Ovary (tissue), 3 donors: ENCODE measurements around the gene RASGRP1.

Experiments
- POLR2A ChIP-seq: fragments of 450-650 bp; IDR thresholded peaks from one replicate; pipeline ENCODE4 v1.6.1; 2017; ENCODE audit warnings: antibody characterized with exemption, mild to moderate bottlenecking, moderate library complexity
- TF ChIP-seq, protein P1 (sequence below), 3 donors: fragments of 450-650 bp in 2 of 3; fragments of 200-600 bp in 1 of 3; IDR thresholded peaks; one replicate each; pipeline versions ENCODE4 v1.5.1 to v1.8.0; 2016 to 2022; ENCODE audit warnings: antibody characterized with exemption in 3 of 3, mild to moderate bottlenecking in 1 of 3
- donor health status: DM: no; HTN: no; CAD: no.

DNA sequence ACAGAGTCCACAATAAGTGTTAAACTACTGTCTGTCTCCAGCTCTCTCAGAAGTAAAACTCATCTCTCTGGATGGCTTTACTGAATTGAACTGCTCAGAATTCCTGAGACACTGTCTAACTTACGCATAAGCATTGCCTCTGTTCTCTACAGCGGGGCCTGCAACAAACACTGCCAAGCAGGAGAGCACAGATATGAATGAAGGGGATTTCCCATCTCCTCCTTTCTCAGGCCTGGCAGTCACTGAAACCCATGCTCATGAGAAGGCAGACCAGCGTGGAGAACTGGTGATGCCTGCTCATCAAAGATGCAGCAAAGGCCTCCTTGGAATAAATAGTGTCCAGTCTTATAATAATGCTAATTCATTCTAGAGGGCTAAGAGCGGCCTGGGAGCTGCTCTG lies 10.3 kb downstream of the RASGRP1 start:
- TF ChIP-seq, protein P1, sequence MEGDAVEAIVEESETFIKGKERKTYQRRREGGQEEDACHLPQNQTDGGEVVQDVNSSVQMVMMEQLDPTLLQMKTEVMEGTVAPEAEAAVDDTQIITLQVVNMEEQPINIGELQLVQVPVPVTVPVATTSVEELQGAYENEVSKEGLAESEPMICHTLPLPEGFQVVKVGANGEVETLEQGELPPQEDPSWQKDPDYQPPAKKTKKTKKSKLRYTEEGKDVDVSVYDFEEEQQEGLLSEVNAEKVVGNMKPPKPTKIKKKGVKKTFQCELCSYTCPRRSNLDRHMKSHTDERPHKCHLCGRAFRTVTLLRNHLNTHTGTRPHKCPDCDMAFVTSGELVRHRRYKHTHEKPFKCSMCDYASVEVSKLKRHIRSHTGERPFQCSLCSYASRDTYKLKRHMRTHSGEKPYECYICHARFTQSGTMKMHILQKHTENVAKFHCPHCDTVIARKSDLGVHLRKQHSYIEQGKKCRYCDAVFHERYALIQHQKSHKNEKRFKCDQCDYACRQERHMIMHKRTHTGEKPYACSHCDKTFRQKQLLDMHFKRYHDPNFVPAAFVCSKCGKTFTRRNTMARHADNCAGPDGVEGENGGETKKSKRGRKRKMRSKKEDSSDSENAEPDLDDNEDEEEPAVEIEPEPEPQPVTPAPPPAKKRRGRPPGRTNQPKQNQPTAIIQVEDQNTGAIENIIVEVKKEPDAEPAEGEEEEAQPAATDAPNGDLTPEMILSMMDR (IDR thresholded peaks at IDR 0.05): no peak
- TF ChIP-seq POLR2A: no peak
